Upper lobe of left lung (tissue), 4 donors: ENCODE data around the gene MUC13.

Experiments used
- POLR2A ChIP-seq, 4 donors: fragments of 450-650 bp; IDR thresholded peaks; one replicate each; pipeline ENCODE4 v1.5.1; 2016 to 2017; ENCODE audit warnings: antibody characterized with exemption in 4 of 4, mild to moderate bottlenecking in 2 of 4
- POLR2AphosphoS5 ChIP-seq, 2 donors: sonication (generic); formaldehyde crosslinking; IDR thresholded peaks; one replicate each; pipeline ENCODE4 v1.5.1; 2017; ENCODE audit warnings: antibody characterized with exemption in 2 of 2
- TF ChIP-seq, protein P1 (sequence below), 6 experiments: fragments of 450-650 bp in 4 of 6; fragments of 200-600 bp in 2 of 6; sonication (generic) in 2 of 6; IDR thresholded peaks; one replicate each; pipeline ENCODE4 v1.5.1; 2016 to 2019; ENCODE audit warnings: antibody characterized with exemption in 6 of 6

DNA sequence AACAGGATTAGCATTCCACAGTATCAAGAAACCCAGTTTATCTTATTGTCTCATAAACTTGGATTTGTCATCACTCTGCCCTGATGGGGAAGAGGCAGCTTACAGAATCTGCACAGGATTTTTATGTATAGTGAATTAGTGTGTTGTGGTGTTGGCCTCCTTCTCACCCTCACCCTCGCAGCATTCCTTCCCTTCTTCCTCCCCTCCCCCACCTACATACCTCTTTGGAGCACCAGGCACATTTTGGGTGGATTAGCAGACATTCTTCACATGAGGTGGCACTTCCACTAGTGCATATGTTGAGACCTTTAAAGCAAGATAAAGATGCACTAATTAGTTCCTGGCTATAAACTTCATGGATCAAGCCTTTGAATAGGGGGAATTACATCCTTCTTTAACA lies 61.3 kb downstream of the MUC13 start:
- TF ChIP-seq POLR2A (IDR thresholded peaks at IDR 0.05) (no peak), POLR2AphosphoS5 (IDR thresholded peaks at IDR 0.05) (no peak)
- TF ChIP-seq, protein P1, sequence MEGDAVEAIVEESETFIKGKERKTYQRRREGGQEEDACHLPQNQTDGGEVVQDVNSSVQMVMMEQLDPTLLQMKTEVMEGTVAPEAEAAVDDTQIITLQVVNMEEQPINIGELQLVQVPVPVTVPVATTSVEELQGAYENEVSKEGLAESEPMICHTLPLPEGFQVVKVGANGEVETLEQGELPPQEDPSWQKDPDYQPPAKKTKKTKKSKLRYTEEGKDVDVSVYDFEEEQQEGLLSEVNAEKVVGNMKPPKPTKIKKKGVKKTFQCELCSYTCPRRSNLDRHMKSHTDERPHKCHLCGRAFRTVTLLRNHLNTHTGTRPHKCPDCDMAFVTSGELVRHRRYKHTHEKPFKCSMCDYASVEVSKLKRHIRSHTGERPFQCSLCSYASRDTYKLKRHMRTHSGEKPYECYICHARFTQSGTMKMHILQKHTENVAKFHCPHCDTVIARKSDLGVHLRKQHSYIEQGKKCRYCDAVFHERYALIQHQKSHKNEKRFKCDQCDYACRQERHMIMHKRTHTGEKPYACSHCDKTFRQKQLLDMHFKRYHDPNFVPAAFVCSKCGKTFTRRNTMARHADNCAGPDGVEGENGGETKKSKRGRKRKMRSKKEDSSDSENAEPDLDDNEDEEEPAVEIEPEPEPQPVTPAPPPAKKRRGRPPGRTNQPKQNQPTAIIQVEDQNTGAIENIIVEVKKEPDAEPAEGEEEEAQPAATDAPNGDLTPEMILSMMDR (IDR thresholded peaks at IDR 0.05) = no peak
